Neural progenitor cell (in vitro differentiated cells): ENCODE results near the gene MIDN.

ENCODE experiments used
- EZH2 ChIP-seq: fragments of 200-600 bp; sonication (generic); IDR thresholded peaks from 2 replicates; pipeline ENCODE4 v1.6.1; 2017; ENCODE audit warnings: antibody characterized with exemption, mild to moderate bottlenecking, moderate library complexity
- TF ChIP-seq, protein P1 (sequence below): fragments of 200-600 bp; sonication (generic); IDR thresholded peaks from 2 replicates; pipeline ENCODE4 v1.5.1; 2017; ENCODE audit warnings: antibody characterized with exemption, mild to moderate bottlenecking

- TF ChIP-seq, protein P1, sequence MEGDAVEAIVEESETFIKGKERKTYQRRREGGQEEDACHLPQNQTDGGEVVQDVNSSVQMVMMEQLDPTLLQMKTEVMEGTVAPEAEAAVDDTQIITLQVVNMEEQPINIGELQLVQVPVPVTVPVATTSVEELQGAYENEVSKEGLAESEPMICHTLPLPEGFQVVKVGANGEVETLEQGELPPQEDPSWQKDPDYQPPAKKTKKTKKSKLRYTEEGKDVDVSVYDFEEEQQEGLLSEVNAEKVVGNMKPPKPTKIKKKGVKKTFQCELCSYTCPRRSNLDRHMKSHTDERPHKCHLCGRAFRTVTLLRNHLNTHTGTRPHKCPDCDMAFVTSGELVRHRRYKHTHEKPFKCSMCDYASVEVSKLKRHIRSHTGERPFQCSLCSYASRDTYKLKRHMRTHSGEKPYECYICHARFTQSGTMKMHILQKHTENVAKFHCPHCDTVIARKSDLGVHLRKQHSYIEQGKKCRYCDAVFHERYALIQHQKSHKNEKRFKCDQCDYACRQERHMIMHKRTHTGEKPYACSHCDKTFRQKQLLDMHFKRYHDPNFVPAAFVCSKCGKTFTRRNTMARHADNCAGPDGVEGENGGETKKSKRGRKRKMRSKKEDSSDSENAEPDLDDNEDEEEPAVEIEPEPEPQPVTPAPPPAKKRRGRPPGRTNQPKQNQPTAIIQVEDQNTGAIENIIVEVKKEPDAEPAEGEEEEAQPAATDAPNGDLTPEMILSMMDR = peak; percentile 75
- TF ChIP-seq EZH2 = no peak
These were observed 459 bp downstream of the MIDN start for GRCh38 chr19:1248786-1249297.
